Measurements from ENCODE around the gene HEY2.

GRCh38 chr6:125717120-125717731 is 32.2 kb upstream of the HEY2 start:
- no peak for TF ChIP-seq CTCF (IDR thresholded peaks at IDR 0.05; ENCODE audit: control extremely low read depth in 1 of 3, insufficient read depth in 1 of 3, low read depth in 1 of 3, low read length in 3 of 3)
- no peak for TF ChIP-seq ATF2 (IDR thresholded peaks at IDR 0.05; ENCODE audit: low read length)
- no peak for TF ChIP-seq TBP (IDR thresholded peaks at IDR 0.05; ENCODE audit: low read depth, low read length)

All from H1 (cell line).